HG02973 (cell line): ENCODE measurements around the gene TEPSIN.

ENCODE experiments used
- ATAC-seq: cut with Tn5 transposase; IDR thresholded peaks from one replicate; pipeline ENCODE4 v1.9.1; 2021; ENCODE audit warnings: moderate library complexity; ENCODE audit not compliant: unreplicated experiment

Gene TEPSIN

GRCh38 chr17:81250286-81251093, 11.6 kb upstream of the TEPSIN start:
- ATAC-seq: no peak

GRCh38 chr17:81249223-81250040, 10.6 kb upstream of the TEPSIN start:
- no peak for ATAC-seq

GRCh38 chr17:81248649-81249048, 9.8 kb upstream of the TEPSIN start:
- ATAC-seq: no peak

- no peak for ATAC-seq
These were observed 8.6 kb upstream of the TEPSIN start for GRCh38 chr17:81247339-81247990.

GRCh38 chr17:81246679-81247338, 8.0 kb upstream of the TEPSIN start:
- no peak for ATAC-seq

- ATAC-seq: no peak
These were observed 7.5 kb upstream of the TEPSIN start for GRCh38 chr17:81246343-81246670.

- no peak for ATAC-seq
These were observed 6.9 kb upstream of the TEPSIN start for GRCh38 chr17:81245665-81246342.

GRCh38 chr17:81245024-81245664, 6.3 kb upstream of the TEPSIN start:
- ATAC-seq: no peak

- ATAC-seq: no peak
These were observed 5.6 kb upstream of the TEPSIN start for GRCh38 chr17:81244358-81245023.

- no peak for ATAC-seq
These were observed 4.4 kb upstream of the TEPSIN start for GRCh38 chr17:81243333-81243664.

- no peak for ATAC-seq
These were observed 3.8 kb upstream of the TEPSIN start for GRCh38 chr17:81242421-81243332.

GRCh38 chr17:81241648-81242420, 3.0 kb upstream of the TEPSIN start:
- ATAC-seq: no peak

- no peak for ATAC-seq
These were observed 2.3 kb upstream of the TEPSIN start for GRCh38 chr17:81241203-81241602.

GRCh38 chr17:81240761-81241160, 1.9 kb upstream of the TEPSIN start:
- ATAC-seq: no peak

GRCh38 chr17:81239714-81240555, 1.1 kb upstream of the TEPSIN start:
- no peak for ATAC-seq

GRCh38 chr17:81238490-81238814, 403 bp downstream of the TEPSIN start:
- ATAC-seq: no peak
